ENCODE data around the gene KRTAP2-1.
"Not testable (repeated sequence)": the region's sequence is repeated elsewhere in the genome, so short reads cannot be mapped to it uniquely, and the experiment has no call there.

DNA sequence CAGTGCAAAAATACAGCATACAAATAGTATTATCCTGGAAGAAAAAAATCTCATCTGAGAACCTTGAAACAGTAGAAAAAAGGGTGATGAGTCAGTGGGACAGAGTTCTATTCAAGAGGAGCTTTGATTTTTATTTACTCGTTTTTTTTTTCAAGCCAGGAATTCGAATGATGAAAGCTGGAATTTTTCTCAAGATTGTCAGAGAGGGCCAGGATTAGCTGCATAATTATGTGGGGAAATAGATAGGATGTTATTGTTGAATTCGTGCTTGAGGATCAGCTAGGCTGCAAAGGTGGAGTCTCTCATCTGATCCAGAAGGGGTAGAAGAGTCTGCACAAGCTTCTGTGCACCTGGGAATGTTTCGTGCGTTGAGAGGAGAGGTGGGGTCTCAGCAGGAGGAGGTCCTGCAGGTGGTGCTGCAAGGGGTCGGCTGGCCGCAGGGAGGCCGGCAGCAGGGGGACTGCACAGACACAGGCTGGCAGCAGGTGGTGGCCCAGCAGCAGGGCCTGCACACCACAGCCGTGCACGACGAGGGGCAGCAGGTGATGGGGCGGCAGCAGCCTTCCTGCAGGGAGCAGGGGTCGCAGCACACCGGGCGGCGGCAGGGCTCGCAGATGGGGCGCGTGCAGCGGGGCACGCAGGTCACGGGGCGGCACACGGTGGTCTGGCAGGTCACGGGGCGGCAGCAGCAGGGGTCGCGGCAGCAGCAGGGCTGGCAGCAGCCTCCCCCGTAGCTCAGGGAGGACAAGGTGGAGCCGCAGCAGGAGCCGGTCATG, 12.3 kb upstream of the KRTAP2-1 start:
- not testable (repeated sequence) for TF ChIP-seq CTCF (IDR thresholded peaks at IDR 0.05; ENCODE audit: low read depth, low read length); EZH2phosphoT487 (IDR thresholded peaks at IDR 0.05; ENCODE audit: low read depth)

Data from OCI-LY3 (cell line).